ENCODE results near the gene ANKRD30A. TPM values are rescaled to one million over a fixed set of nuclear protein-coding genes. Genes with fewer than 3 reads are reported as not detected.
"Not testable (repeated sequence)": the region's sequence is repeated elsewhere in the genome, so short reads cannot be mapped to it uniquely, and the experiment has no call there.

ANKRD30A gene
- total RNA-seq, 1 experiment from 2014 or later = not detected

DNA sequence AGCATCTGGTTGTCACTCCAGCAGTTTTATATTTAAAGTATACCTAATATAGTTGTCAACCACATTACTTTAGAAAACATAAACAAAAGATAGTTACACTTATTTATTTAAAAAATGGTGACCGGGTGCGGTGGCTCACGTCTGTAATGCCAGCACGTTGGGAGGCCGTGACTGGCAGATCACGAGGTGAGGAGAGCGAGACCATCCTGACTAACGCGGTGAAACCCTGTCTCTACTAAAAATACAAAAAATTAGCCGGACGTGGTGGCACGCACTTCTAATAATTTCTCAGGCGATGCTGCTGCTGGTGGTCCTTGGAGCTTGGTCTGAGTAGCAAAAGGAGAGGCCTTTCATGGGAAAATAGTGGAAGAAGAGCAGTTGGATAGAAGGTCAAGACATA, 46.5 kb downstream of the ANKRD30A start:
- H3K9me2 ChIP-seq (ENCODE audit: insufficient read depth); H2AFZ ChIP-seq (ENCODE audit: low read depth, low read length, poor library complexity, severe bottlenecking); H3K27ac ChIP-seq (ENCODE audit: low read depth, low read length); POLR2A ChIA-PET; H3K36me3 ChIP-seq (ENCODE audit: control insufficient read depth in 1 of 2, insufficient read depth in 2 of 2, low read length in 2 of 2); CTCF ChIA-PET; intact Hi-C loops (cut with micrococcal nuclease); H3K4me2 ChIP-seq (ENCODE audit: low read length); H3K4me1 ChIP-seq (ENCODE audit: control insufficient read depth in 1 of 2, insufficient read depth in 2 of 2, low read length in 2 of 2); DNase-seq (ENCODE audit: low read depth, low spot score); H3K9ac ChIP-seq (ENCODE audit: low read length); H4K20me1 ChIP-seq (ENCODE audit: insufficient read depth); H3K4me3 ChIP-seq (replicated peaks in 1 of 2; ENCODE audit: low read depth in 1 of 2, low read length in 2 of 2); H3K27me3 ChIP-seq (ENCODE audit: insufficient read depth, low read length); H3K79me2 ChIP-seq (ENCODE audit: insufficient read depth, low read length); BruUV-seq (replicated peaks); ATAC-seq; H3K9me3 ChIP-seq (ENCODE audit: control insufficient read depth in 1 of 2, insufficient read depth in 1 of 2, low read depth in 1 of 2, low read length in 2 of 2); RAD21 ChIA-PET (ENCODE audit: low non-redundant PET in 1 of 2, low total read pairs in 2 of 2, uncharacterized antibody in 2 of 2, unreplicated experiment in 2 of 2): not testable (repeated sequence)

DNA sequence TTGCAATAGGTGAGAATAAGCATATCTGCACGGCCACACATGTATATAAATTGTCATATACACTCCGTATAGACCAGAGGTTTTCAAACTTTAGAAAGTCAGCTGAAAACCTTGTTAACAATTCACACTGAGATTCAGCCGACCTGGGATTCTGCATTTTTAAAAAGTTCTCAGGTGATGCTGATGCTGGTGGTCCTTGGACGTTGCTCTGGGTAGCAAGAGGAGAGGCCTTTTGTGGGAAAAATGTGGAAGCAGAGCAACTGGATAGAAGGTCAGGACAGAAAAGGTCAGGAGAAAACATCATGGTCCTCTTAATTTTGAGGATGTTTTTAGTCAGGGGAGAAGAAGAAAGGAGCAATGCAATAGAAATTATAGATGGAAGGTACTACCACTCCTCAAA, 52.9 kb downstream of the ANKRD30A start:
- H3K9me3 ChIP-seq (ENCODE audit: control insufficient read depth in 1 of 2, insufficient read depth in 1 of 2, low read depth in 1 of 2, low read length in 2 of 2); POLR2A ChIA-PET; H3K4me3 ChIP-seq (replicated peaks in 1 of 2; ENCODE audit: low read depth in 1 of 2, low read length in 2 of 2); H3K4me2 ChIP-seq (ENCODE audit: low read length); H3K36me3 ChIP-seq (ENCODE audit: control insufficient read depth in 1 of 2, insufficient read depth in 2 of 2, low read length in 2 of 2); DNase-seq (ENCODE audit: low read depth, low spot score); H3K9ac ChIP-seq (ENCODE audit: low read length); H3K79me2 ChIP-seq (ENCODE audit: insufficient read depth, low read length); BruUV-seq (replicated peaks); ATAC-seq; H2AFZ ChIP-seq (ENCODE audit: low read depth, low read length, poor library complexity, severe bottlenecking); RAD21 ChIA-PET (ENCODE audit: low non-redundant PET in 1 of 2, low total read pairs in 2 of 2, uncharacterized antibody in 2 of 2, unreplicated experiment in 2 of 2); CTCF ChIA-PET; H3K27ac ChIP-seq (ENCODE audit: low read depth, low read length); H4K20me1 ChIP-seq (ENCODE audit: insufficient read depth); H3K9me2 ChIP-seq (ENCODE audit: insufficient read depth); H3K4me1 ChIP-seq (ENCODE audit: control insufficient read depth in 1 of 2, insufficient read depth in 2 of 2, low read length in 2 of 2); H3K27me3 ChIP-seq (ENCODE audit: insufficient read depth, low read length); intact Hi-C loops (cut with micrococcal nuclease): not testable (repeated sequence)

DNA sequence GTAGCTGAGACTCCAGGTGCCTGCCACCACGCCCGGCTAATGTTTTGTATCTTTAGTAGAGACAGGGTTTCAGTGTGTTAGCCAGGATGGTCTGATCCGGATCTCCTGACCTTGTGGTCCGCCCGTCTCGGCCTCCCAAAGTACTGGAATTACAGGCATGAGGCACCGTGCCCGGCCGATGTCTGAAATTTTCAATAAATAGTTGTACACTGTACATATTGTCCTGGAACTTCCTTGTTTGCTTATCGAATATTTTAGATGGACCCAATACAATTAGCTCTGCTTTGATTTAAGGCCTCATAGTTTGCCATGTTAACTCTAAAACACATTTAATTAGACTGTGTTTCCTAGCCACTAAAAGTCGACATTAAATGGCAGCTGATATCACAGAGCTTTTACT, 57.3 kb downstream of the ANKRD30A start:
- not testable (repeated sequence) for H3K79me2 ChIP-seq (ENCODE audit: insufficient read depth, low read length); BruUV-seq (replicated peaks)

More for the DNA sequence above, 57.3 kb downstream of the ANKRD30A start:
- H3K9me2 ChIP-seq (ENCODE audit: insufficient read depth); intact Hi-C loops (cut with micrococcal nuclease); H3K9ac ChIP-seq (ENCODE audit: low read length); H3K9me3 ChIP-seq (ENCODE audit: control insufficient read depth in 1 of 2, insufficient read depth in 1 of 2, low read depth in 1 of 2, low read length in 2 of 2); H3K4me3 ChIP-seq (replicated peaks in 1 of 2; ENCODE audit: low read depth in 1 of 2, low read length in 2 of 2); H3K27ac ChIP-seq (ENCODE audit: low read depth, low read length); ATAC-seq; H4K20me1 ChIP-seq (ENCODE audit: insufficient read depth); POLR2A ChIA-PET; H3K4me2 ChIP-seq (ENCODE audit: low read length); DNase-seq (ENCODE audit: low read depth, low spot score); CTCF ChIA-PET; H3K36me3 ChIP-seq (ENCODE audit: control insufficient read depth in 1 of 2, insufficient read depth in 2 of 2, low read length in 2 of 2); H3K27me3 ChIP-seq (ENCODE audit: insufficient read depth, low read length); H3K4me1 ChIP-seq (ENCODE audit: control insufficient read depth in 1 of 2, insufficient read depth in 2 of 2, low read length in 2 of 2); RAD21 ChIA-PET (ENCODE audit: low non-redundant PET in 1 of 2, low total read pairs in 2 of 2, uncharacterized antibody in 2 of 2, unreplicated experiment in 2 of 2); H2AFZ ChIP-seq (ENCODE audit: low read depth, low read length, poor library complexity, severe bottlenecking): not testable (repeated sequence)
